Measurements from ENCODE around the gene WWC1. TPM values are rescaled to one million over a fixed set of nuclear protein-coding genes. Genes with fewer than 3 reads are reported as not detected.

WWC1 gene
- total and polyA plus RNA-seq, 2 experiments from 2014 or later: 27.6 to 27.8 TPM

- WGBS (ENCODE audit: low lambda C conversion rate, missing lambda C conversion rate): 92% methylated on average over 4 of the region's 4 CpGs
- no peaks in the 10 kb centered on the region for H3K36me3 ChIP-seq (replicated peaks; ENCODE audit: insufficient read depth, low read depth)
- H3K27ac ChIP-seq: no peak overlapping the region
Observed at GRCh38 chr5:168471785-168472184, 180.3 kb downstream of the WWC1 start.

GRCh38 chr5:168472329-168472728 is 180.9 kb downstream of the WWC1 start:
- WGBS (ENCODE audit: low lambda C conversion rate, missing lambda C conversion rate): 50% methylated on average over 5 of the region's 5 CpGs
- TF ChIP-seq EZH2 (IDR thresholded peaks at IDR 0.05; ENCODE audit: borderline replicate concordance) (no peak), CTCF (IDR thresholded peaks at IDR 0.05; ENCODE audit: poor library complexity) (peak; percentile 27)
- H3K9me2 ChIP-seq (replicated peaks; ENCODE audit: insufficient read depth): no peaks in the 10 kb centered on the region
- no peaks in the 10 kb centered on the region for H3K36me3 ChIP-seq (replicated peaks; ENCODE audit: insufficient read depth, low read depth)
- no peak overlapping the region for H2AFZ ChIP-seq
- no peaks in the 10 kb centered on the region for H3K4me1 ChIP-seq (ENCODE audit: insufficient read depth)
- H4K20me1 ChIP-seq (ENCODE audit: insufficient read depth, poor library complexity, severe bottlenecking): no peaks in the 10 kb centered on the region
- no peak overlapping the region for H3K27ac ChIP-seq
- H3K4me2 ChIP-seq: no peak overlapping the region
- H3K79me2 ChIP-seq: no peaks in the 10 kb centered on the region
- DNase-seq (ENCODE audit: low spot score): peak; percentile 68
- no peaks in the 10 kb centered on the region for H3K27me3 ChIP-seq
- H3K4me3 ChIP-seq: no peak overlapping the region
- H3K9me3 ChIP-seq (ENCODE audit: low read depth): no peaks in the 10 kb centered on the region

More at GRCh38 chr5:168471785-168472184, 180.3 kb downstream of the WWC1 start:
- Histone ChIP-seq H3K79me2 (no peaks in the 10 kb centered on the region), H3K4me3 (no peak overlapping the region), H3K9me3 (ENCODE audit: low read depth) (no peaks in the 10 kb centered on the region), H3K4me2 (no peak overlapping the region), H3K27me3 (no peaks in the 10 kb centered on the region), H3K4me1 (ENCODE audit: insufficient read depth) (no peaks in the 10 kb centered on the region), H3K9me2 (replicated peaks; ENCODE audit: insufficient read depth) (no peaks in the 10 kb centered on the region), H2AFZ (no peak overlapping the region), H4K20me1 (ENCODE audit: insufficient read depth, poor library complexity, severe bottlenecking) (no peaks in the 10 kb centered on the region)
- DNase-seq (ENCODE audit: low spot score): no peak
- TF ChIP-seq CTCF (IDR thresholded peaks at IDR 0.05; ENCODE audit: poor library complexity): no peak

- WGBS (ENCODE audit: low lambda C conversion rate, missing lambda C conversion rate): 75% methylated on average over 1 of the region's 1 CpG
- H3K27me3 ChIP-seq: no peaks in the 10 kb centered on the region
- H3K9me2 ChIP-seq (replicated peaks; ENCODE audit: insufficient read depth): no peaks in the 10 kb centered on the region
Observed at GRCh38 chr5:168474319-168474718, 182.9 kb downstream of the WWC1 start.

More at GRCh38 chr5:168474319-168474718, 182.9 kb downstream of the WWC1 start:
- DNase-seq (ENCODE audit: low spot score): no peak
- TF ChIP-seq EZH2phosphoT487 (IDR thresholded peaks at IDR 0.05; ENCODE audit: low read depth, severe bottlenecking, unreplicated experiment): no peak
- TF ChIP-seq EZH2 (IDR thresholded peaks at IDR 0.05; ENCODE audit: borderline replicate concordance): no peak
- no peak for TF ChIP-seq CTCF (IDR thresholded peaks at IDR 0.05; ENCODE audit: poor library complexity)
- no peaks in the 10 kb centered on the region for H4K20me1 ChIP-seq (ENCODE audit: insufficient read depth, poor library complexity, severe bottlenecking)
- no peaks in the 10 kb centered on the region for H3K4me1 ChIP-seq (ENCODE audit: insufficient read depth)
- no peaks in the 10 kb centered on the region for H3K9me3 ChIP-seq (ENCODE audit: low read depth)
- no peak overlapping the region for H3K27ac ChIP-seq
- H3K36me3 ChIP-seq (replicated peaks; ENCODE audit: insufficient read depth, low read depth): no peaks in the 10 kb centered on the region
- H3K4me3 ChIP-seq: no peak overlapping the region
- H3K79me2 ChIP-seq: no peaks in the 10 kb centered on the region
- H2AFZ ChIP-seq: no peak overlapping the region
- H3K4me2 ChIP-seq: no peak overlapping the region
